A549 (cell line): ENCODE measurements around the gene ATP5PD.

ENCODE experiments used
- CEBPB ChIP-seq, 2 experiments: fragments of >200 bp in 1 of 2; sonication (Bioruptor Twin) in 1 of 2; formaldehyde crosslinking in 1 of 2; IDR thresholded peaks; 2 replicates each; pipeline ENCODE4 v1.6.1; 2012 to 2016
- CHD2 ChIP-seq: fragments of 150-350 bp; IDR thresholded peaks from 2 replicates; pipeline ENCODE4 v1.6.1; 2014; ENCODE audit warnings: low read length; ENCODE audit not compliant: partially characterized antibody
- CTCF ChIP-seq: fragments of >200 bp; sonication (Bioruptor Twin); formaldehyde crosslinking; IDR thresholded peaks from 3 replicates; pipeline ENCODE4 v1.5.1; 2016
- EP300 ChIP-seq, 2 experiments: fragments of >200 bp; sonication (Bioruptor Twin); formaldehyde crosslinking; IDR thresholded peaks; 2 replicates in 1 of 2; 3 replicates in 1 of 2; pipeline ENCODE4 v1.6.1; 2016 to 2017
- HDAC2 ChIP-seq: fragments of 200-600 bp; sonication (generic); IDR thresholded peaks from 2 replicates; pipeline ENCODE4 v1.6.1; 2016
- HEYL ChIP-seq: fragments of 250-450 bp; sonication (Bioruptor Pico); IDR thresholded peaks from 2 replicates; pipeline ENCODE4 v1.8.0; 2021; ENCODE audit warnings: mild to moderate bottlenecking, moderate library complexity
- MAFK ChIP-seq: fragments of 450-650 bp; IDR thresholded peaks from 2 replicates; pipeline ENCODE4 v1.6.1; 2014; ENCODE audit not compliant: partially characterized antibody
- MAX ChIP-seq: IDR thresholded peaks from 2 replicates; pipeline ENCODE4 v1.6.1; 2012
- NFE2L2 ChIP-seq: fragments of 150-350 bp; conservative IDR thresholded peaks from 2 replicates; pipeline ENCODE4 v1.6.1; 2014; ENCODE audit warnings: low read length
- POLR2A ChIP-seq: IDR thresholded peaks from 2 replicates; pipeline ENCODE4 v1.6.1; 2012; ENCODE audit warnings: mild to moderate bottlenecking, low read length
- RCOR1 ChIP-seq: fragments of 150-350 bp; IDR thresholded peaks from 2 replicates; pipeline ENCODE4 v1.6.1; 2014; ENCODE audit warnings: antibody characterized with exemption, low read length, low read depth
- REST ChIP-seq: fragments of 200-600 bp; sonication (generic); IDR thresholded peaks from 2 replicates; pipeline ENCODE4 v1.6.1; 2016; ENCODE audit warnings: antibody characterized with exemption, mild to moderate bottlenecking, moderate library complexity
- RFX5 ChIP-seq: fragments of 450-650 bp; IDR thresholded peaks from 2 replicates; pipeline ENCODE4 v1.7.1; 2014; ENCODE audit warnings: antibody characterized with exemption, mild to moderate bottlenecking, moderate library complexity

- TF ChIP-seq CTCF (no peak), POLR2A (peak; percentile 90), RCOR1 (no peak), NFE2L2 (no peak), REST (no peak), EP300 (IDR thresholded peaks at IDR 0.05) (no peak), RFX5 (0 out of 2 replicates have a peak, but pooled peaks have one; percentile 37), MAX (no peak; the same call in none of the 2 replicates), MAFK (no peak), CEBPB (IDR thresholded peaks at IDR 0.05) (peak in 1 of 2 experiments; percentile 75; a peak in 2 of 4 replicates), HEYL (CRISPR knock-in tag) (no peak), HDAC2 (no peak), CHD2 (no peak)
Measured at GRCh38 chr17:75046407-75047289, at the start of gene ATP5PD, which contains the start of gene KCTD2.
